Measurements from ENCODE around the gene SNAP25.

SNAP25 gene

DNA sequence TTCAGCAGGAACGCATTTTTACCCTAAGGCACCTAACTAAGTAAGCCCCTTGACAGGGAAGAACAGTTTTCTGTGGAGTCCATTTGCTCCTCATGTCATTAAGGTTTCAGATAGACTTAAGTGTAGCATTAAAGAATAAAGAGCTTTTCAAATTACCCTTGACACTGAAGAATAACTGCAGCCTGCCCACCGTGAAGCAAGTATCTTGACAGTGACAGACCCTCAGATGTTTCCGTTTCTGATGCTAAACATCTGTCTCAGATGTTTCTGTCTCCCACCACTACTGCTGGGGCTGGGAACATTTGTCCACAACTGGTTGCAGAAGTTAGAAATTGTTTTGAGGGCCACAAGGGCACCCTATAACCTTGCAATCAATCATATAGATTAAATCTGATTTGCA lies 50.0 kb downstream of the SNAP25 start:
- Histone ChIP-seq H3K27ac (no peak overlapping the region), H3K4me3 (ENCODE audit: low read depth, low read length) (no peak overlapping the region), H3K36me3 (replicated peaks) (no peaks in the 10 kb centered on the region), H3K27me3 (replicated peaks) (no peaks in the 10 kb centered on the region)
- in situ Hi-C loops (cut with HindIII; ENCODE audit: low pct_ligation_motif_present, low sequenced_read_pairs): no loop called here
- DNase-seq: no peak
- TF ChIP-seq, protein P1, sequence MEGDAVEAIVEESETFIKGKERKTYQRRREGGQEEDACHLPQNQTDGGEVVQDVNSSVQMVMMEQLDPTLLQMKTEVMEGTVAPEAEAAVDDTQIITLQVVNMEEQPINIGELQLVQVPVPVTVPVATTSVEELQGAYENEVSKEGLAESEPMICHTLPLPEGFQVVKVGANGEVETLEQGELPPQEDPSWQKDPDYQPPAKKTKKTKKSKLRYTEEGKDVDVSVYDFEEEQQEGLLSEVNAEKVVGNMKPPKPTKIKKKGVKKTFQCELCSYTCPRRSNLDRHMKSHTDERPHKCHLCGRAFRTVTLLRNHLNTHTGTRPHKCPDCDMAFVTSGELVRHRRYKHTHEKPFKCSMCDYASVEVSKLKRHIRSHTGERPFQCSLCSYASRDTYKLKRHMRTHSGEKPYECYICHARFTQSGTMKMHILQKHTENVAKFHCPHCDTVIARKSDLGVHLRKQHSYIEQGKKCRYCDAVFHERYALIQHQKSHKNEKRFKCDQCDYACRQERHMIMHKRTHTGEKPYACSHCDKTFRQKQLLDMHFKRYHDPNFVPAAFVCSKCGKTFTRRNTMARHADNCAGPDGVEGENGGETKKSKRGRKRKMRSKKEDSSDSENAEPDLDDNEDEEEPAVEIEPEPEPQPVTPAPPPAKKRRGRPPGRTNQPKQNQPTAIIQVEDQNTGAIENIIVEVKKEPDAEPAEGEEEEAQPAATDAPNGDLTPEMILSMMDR (IDR thresholded peaks at IDR 0.05; ENCODE audit: low read depth, low read length, missing control alignments): no peak

DNA sequence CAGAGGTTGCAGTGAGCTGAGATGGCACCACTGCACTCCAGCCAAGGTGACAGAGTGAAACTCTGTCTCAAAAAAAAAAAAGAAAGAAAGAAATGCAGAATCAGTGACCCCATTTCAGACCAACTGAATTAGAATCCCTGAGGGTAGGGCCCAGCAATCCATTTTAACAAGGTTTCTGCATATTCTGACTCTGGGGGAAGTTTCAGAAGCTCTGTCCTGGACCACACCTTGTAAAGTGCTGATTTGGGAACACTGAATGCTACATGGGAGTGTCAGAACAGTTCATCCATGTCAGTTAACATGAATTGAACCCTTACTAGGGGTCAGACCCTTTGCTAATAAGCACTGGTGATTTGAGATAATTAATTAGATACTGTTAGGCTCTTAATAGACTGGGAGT lies 52.0 kb downstream of the SNAP25 start:
- Histone ChIP-seq H3K4me3 (ENCODE audit: low read depth, low read length) (no peak overlapping the region), H3K27ac (no peak overlapping the region), H3K36me3 (replicated peaks) (no peaks in the 10 kb centered on the region), H3K27me3 (replicated peaks) (no peaks in the 10 kb centered on the region)
- in situ Hi-C loops (cut with HindIII; ENCODE audit: low pct_ligation_motif_present, low sequenced_read_pairs): no loop called here
- DNase-seq: no peak
- TF ChIP-seq, protein P1 (IDR thresholded peaks at IDR 0.05; ENCODE audit: low read depth, low read length, missing control alignments): no peak

DNA sequence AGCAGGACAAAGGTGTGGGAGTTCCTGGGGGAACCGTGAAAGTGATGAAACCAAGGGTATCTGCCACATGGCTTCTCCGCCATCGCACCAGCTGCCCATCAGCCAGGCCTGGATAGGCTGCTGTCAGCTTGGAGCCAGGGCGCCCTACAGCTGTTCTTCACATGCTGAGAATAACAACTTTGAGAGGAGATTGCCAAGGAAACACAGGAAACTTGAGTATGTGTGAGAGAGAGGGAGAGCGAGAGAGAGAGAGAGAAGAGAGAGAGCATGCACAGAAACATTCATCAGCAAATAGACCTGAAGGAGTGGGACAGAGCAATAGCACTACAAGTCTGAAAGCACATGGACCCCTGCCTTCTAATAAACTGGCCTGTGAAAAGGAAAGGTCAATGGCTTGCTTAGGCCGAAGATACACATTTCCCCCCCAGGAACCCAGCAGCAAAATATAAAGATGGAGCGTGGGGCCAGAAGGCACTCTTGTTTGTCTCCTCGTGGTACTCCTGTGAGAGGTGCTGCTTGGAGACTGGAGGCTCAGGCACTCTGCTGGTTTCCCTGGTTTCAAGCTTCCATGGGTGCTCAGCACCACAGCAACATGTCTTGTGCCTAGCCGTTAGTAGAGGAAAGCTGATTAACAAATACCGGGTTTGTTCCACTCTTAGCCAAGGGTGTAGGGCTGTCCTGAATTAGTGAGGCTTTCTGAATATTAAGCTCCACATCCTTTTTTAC lies 53.0 kb downstream of the SNAP25 start:
- TF ChIP-seq, protein P1 (IDR thresholded peaks at IDR 0.05; ENCODE audit: low read depth, low read length, missing control alignments): no peak
- H3K36me3 ChIP-seq (replicated peaks): no peaks in the 10 kb centered on the region
- no peak overlapping the region for H3K4me3 ChIP-seq (ENCODE audit: low read depth, low read length)
- in situ Hi-C loops (cut with HindIII; ENCODE audit: low pct_ligation_motif_present, low sequenced_read_pairs): no loop called here
- H3K27ac ChIP-seq: no peak overlapping the region
- no peaks in the 10 kb centered on the region for H3K27me3 ChIP-seq (replicated peaks)
- no peak for DNase-seq

DNA sequence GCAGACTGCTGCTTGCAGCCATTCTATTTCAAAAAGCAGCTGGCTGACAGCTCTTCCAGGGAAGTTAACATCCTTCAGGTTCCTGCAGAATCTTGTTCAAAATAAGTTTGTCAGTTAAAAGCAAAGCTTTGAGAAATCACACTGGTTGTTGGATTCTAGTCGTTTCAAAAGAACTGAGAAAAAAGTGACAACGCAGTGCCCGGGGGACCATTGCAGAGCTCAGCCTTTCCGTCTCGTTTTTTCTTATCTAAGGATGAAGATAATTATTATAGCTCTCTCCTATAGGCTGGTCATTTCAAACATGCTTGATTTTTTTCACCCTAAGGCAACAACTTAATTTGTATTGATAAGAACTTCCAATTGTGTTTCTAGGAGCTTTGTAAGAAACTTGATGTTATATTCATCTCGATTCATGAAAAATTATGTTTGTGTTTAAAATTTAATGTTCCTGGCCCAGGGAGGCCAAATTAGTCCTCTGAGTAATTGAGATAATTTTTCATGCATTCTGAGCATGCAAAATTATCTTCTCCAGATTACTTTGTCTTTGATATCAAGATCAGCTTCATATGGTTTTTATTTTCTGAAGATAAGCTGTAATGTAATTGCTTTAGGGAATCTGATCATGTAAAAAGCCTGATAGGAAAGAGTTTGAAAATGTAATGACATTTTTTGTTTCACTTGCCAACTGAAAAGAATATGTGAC lies 58.4 kb downstream of the SNAP25 start:
- in situ Hi-C loops (cut with HindIII; ENCODE audit: low pct_ligation_motif_present, low sequenced_read_pairs): no loop called here
- no peaks in the 10 kb centered on the region for H3K36me3 ChIP-seq (replicated peaks)
- no peak for DNase-seq
- H3K4me3 ChIP-seq (ENCODE audit: low read depth, low read length): no peak overlapping the region
- TF ChIP-seq, protein P1 (IDR thresholded peaks at IDR 0.05; ENCODE audit: low read depth, low read length, missing control alignments): no peak
- H3K27ac ChIP-seq: no peak overlapping the region
- no peaks in the 10 kb centered on the region for H3K27me3 ChIP-seq (replicated peaks)

DNA sequence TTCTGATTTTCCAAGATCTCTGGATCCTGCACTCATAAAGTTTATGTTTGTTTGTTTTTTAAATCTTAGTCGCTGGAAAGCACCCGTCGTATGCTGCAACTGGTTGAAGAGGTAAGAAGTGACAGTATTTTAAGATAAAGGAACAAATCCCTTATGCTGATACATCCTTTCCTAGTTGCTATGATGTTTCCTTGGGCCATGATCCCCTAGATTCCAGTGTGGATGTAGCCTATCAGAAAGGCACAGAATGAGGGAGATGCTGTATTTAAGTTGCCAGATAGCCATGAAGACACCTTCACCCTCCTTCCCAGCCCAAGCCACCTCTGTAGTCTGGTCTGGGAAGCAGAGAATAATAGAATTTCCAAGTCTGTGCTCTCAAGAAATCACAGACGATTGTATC lies 59.0 kb downstream of the SNAP25 start:
- in situ Hi-C loops (cut with HindIII; ENCODE audit: low pct_ligation_motif_present, low sequenced_read_pairs): no loop called here
- TF ChIP-seq, protein P1 (IDR thresholded peaks at IDR 0.05; ENCODE audit: low read depth, low read length, missing control alignments): no peak

More for the DNA sequence above, 59.0 kb downstream of the SNAP25 start:
- Histone ChIP-seq H3K27ac (no peak overlapping the region), H3K27me3 (replicated peaks) (no peaks in the 10 kb centered on the region), H3K4me3 (ENCODE audit: low read depth, low read length) (no peak overlapping the region), H3K36me3 (replicated peaks) (no peaks in the 10 kb centered on the region)
- DNase-seq: no peak
